Activated T-cell treated with anti-CD3 and anti-CD28 coated beads for 1 hour (primary cell): Measurements from ENCODE around the gene PRKD2.

Source experiments
- DNase-seq: peaks from one replicate; pipeline ENCODE4 v3.0.0-alpha.2; 2020; ENCODE audit warnings: low read depth

The PRKD2 gene

GRCh38 chr19:46660551-46661019 lies 56.3 kb downstream of the PRKD2 start:
- no peak for DNase-seq

GRCh38 chr19:46660008-46660517 lies 56.9 kb downstream of the PRKD2 start:
- no peak for DNase-seq

- DNase-seq, result no peak
These were observed 57.5 kb downstream of the PRKD2 start for GRCh38 chr19:46659151-46660007.

GRCh38 chr19:46656541-46656940 lies 60.4 kb downstream of the PRKD2 start:
- no peak for DNase-seq

GRCh38 chr19:46654621-46655152 lies 62.2 kb downstream of the PRKD2 start:
- DNase-seq, result no peak

GRCh38 chr19:46650445-46650844 lies 66.5 kb downstream of the PRKD2 start:
- DNase-seq, result no peak

- DNase-seq, result no peak
These were observed 67.7 kb downstream of the PRKD2 start for GRCh38 chr19:46648961-46649960.

- no peak for DNase-seq
These were observed 68.6 kb downstream of the PRKD2 start for GRCh38 chr19:46648060-46648960.

GRCh38 chr19:46646402-46646801 lies 70.5 kb downstream of the PRKD2 start:
- DNase-seq, result no peak

- no peak for DNase-seq
These were observed 72.2 kb downstream of the PRKD2 start for GRCh38 chr19:46644720-46645119.

GRCh38 chr19:46640656-46641055 lies 76.3 kb downstream of the PRKD2 start:
- DNase-seq, result no peak

GRCh38 chr19:46639358-46640182 lies 77.3 kb downstream of the PRKD2 start:
- DNase-seq, result no peak

GRCh38 chr19:46637224-46637623 lies 79.7 kb downstream of the PRKD2 start:
- DNase-seq, result no peak

GRCh38 chr19:46635920-46636761 lies 80.8 kb downstream of the PRKD2 start, which contains the start of gene GNG8:
Gene GNG8 (minus strand): TSS chr19:46636202. CDS start chr19:46634682, 1,520 bp downstream.
- no peak for DNase-seq

- no peak for DNase-seq
These were observed 82.2 kb downstream of the PRKD2 start for GRCh38 chr19:46634656-46635218.

GRCh38 chr19:46634045-46634655 lies 82.8 kb downstream of the PRKD2 start:
- peak; percentile 93 for DNase-seq

GRCh38 chr19:46633130-46633529 lies 83.8 kb downstream of the PRKD2 start:
- DNase-seq, result no peak

GRCh38 chr19:46631481-46631880 lies 85.4 kb downstream of the PRKD2 start:
- no peak for DNase-seq
